ENCODE data around the gene PPP1R14C.
"Not testable (repeated sequence)": the region's sequence is repeated elsewhere in the genome, so short reads cannot be mapped to it uniquely, and the experiment has no call there.

The PPP1R14C gene

GRCh38 chr6:150142670-150143515 is at the start of gene PPP1R14C:
TSS of gene PPP1R14C (plus strand) at chr6:150143044. CDS start at chr6:150143193, 149 bp downstream.
- DNase-seq, result no peak

- DNase-seq, result no peak
These were observed 49.4 kb upstream of the PPP1R14C start for GRCh38 chr6:150093397-150093796.

GRCh38 chr6:150098155-150098554 is 44.7 kb upstream of the PPP1R14C start:
- no peak for DNase-seq

GRCh38 chr6:150099546-150099945 is 43.3 kb upstream of the PPP1R14C start:
- no peak for DNase-seq

GRCh38 chr6:150099953-150100352 is 42.9 kb upstream of the PPP1R14C start:
- no peak for DNase-seq

- DNase-seq, result no peak
These were observed 42.1 kb upstream of the PPP1R14C start for GRCh38 chr6:150100745-150101144.

GRCh38 chr6:150102750-150103270 is 40.0 kb upstream of the PPP1R14C start:
- no peak for DNase-seq

- DNase-seq, result no peak
These were observed 30.6 kb upstream of the PPP1R14C start for GRCh38 chr6:150112233-150112632.

GRCh38 chr6:150115769-150116168 is 27.1 kb upstream of the PPP1R14C start:
- DNase-seq, result no peak

- DNase-seq, result no peak
These were observed 26.5 kb upstream of the PPP1R14C start for GRCh38 chr6:150116200-150116800.

GRCh38 chr6:150118203-150118602 is 24.6 kb upstream of the PPP1R14C start:
- no peak for DNase-seq

- no peak for DNase-seq
These were observed 24.2 kb upstream of the PPP1R14C start for GRCh38 chr6:150118627-150119026.

- DNase-seq, result no peak
These were observed 23.7 kb upstream of the PPP1R14C start for GRCh38 chr6:150119173-150119572.

- no peak for DNase-seq
These were observed 19.2 kb upstream of the PPP1R14C start for GRCh38 chr6:150123645-150124044.

- DNase-seq, result no peak
These were observed 18.6 kb upstream of the PPP1R14C start for GRCh38 chr6:150124235-150124634.

GRCh38 chr6:150126641-150127291 is 16.1 kb upstream of the PPP1R14C start:
- DNase-seq, result no peak

- no peak for DNase-seq
These were observed 14.4 kb upstream of the PPP1R14C start for GRCh38 chr6:150128425-150128824.

GRCh38 chr6:150129616-150130505 is 13.0 kb upstream of the PPP1R14C start:
- DNase-seq, result no peak

GRCh38 chr6:150133686-150134085 is 9.2 kb upstream of the PPP1R14C start:
- no peak for DNase-seq

GRCh38 chr6:150134280-150134920 is 8.4 kb upstream of the PPP1R14C start:
- DNase-seq, result no peak

GRCh38 chr6:150137711-150138110 is 5.1 kb upstream of the PPP1R14C start:
- not testable (repeated sequence) for DNase-seq

GRCh38 chr6:150138638-150139037 is 4.2 kb upstream of the PPP1R14C start:
- no peak for DNase-seq
